Measurements from ENCODE around the gene B3GNT2.
"Not testable (repeated sequence)": the region's sequence is repeated elsewhere in the genome, so short reads cannot be mapped to it uniquely, and the experiment has no call there.

DNA sequence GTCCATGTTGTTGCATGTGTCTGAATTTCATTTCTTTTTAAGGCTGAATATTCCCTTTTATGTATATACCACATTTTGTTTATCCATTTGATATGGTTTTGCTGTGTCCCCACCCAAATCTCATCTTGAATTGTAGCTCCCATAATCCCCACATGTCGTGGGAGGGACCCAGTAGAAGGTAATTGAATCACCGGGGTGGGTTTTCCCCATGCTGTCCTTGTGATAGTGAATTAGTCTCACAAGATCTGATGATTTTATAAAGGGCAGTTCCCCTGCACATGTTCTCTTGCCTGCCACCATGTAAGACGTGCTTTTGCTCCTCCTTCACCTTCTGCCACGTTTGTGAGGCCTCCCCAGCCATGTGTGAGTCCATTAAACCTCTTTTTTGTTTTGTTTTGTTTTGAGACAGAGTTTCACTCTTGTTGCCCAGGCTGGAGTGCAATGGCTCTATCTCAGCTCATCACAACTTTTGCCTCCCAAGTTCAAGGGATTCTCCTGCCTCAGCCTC lies 72.8 kb downstream of the B3GNT2 start:
- TF ChIP-seq, protein P1, sequence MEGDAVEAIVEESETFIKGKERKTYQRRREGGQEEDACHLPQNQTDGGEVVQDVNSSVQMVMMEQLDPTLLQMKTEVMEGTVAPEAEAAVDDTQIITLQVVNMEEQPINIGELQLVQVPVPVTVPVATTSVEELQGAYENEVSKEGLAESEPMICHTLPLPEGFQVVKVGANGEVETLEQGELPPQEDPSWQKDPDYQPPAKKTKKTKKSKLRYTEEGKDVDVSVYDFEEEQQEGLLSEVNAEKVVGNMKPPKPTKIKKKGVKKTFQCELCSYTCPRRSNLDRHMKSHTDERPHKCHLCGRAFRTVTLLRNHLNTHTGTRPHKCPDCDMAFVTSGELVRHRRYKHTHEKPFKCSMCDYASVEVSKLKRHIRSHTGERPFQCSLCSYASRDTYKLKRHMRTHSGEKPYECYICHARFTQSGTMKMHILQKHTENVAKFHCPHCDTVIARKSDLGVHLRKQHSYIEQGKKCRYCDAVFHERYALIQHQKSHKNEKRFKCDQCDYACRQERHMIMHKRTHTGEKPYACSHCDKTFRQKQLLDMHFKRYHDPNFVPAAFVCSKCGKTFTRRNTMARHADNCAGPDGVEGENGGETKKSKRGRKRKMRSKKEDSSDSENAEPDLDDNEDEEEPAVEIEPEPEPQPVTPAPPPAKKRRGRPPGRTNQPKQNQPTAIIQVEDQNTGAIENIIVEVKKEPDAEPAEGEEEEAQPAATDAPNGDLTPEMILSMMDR (IDR thresholded peaks at IDR 0.05; ENCODE audit: insufficient read depth, low read depth, low read length): not testable (repeated sequence)
- TF ChIP-seq EZH2 (IDR thresholded peaks at IDR 0.05; ENCODE audit: insufficient read depth, low read length): not testable (repeated sequence)
